Spleen (tissue), 11 donors: Measurements from ENCODE around the gene UGT1A3. TPM values are rescaled to one million over a fixed set of nuclear protein-coding genes. Genes with fewer than 3 reads are reported as not detected.

Experiments
- DNase-seq: peaks from one replicate; pipeline ENCODE4 v3.0.0-alpha.2; 2020
- H3K27ac ChIP-seq, 8 donors: fragments of 200-600 bp; sonication (generic) in 7 of 8; 1 replicate in 4 of 8; 2 replicates in 4 of 8; pipeline versions ENCODE4 v1.5.0 to v1.8.0; 2016 to 2021; ENCODE audit warnings: inconsistent platforms in 4 of 8, mild to moderate bottlenecking in 4 of 8, moderate library complexity in 1 of 8
- H3K27me3 ChIP-seq, 7 donors: fragments of 200-600 bp; sonication (generic) in 6 of 7; replicated peaks in 1 of 7; 1 replicate in 4 of 7; 2 replicates in 3 of 7; pipeline versions ENCODE4 v1.5.0 to v1.8.0; 2016 to 2021; ENCODE audit warnings: inconsistent platforms in 3 of 7, mild to moderate bottlenecking in 1 of 7
- H3K36me3 ChIP-seq, 6 donors: fragments of 200-600 bp; sonication (generic) in 5 of 6; 1 replicate in 4 of 6; 2 replicates in 2 of 6; pipeline versions ENCODE4 v1.5.0 to v1.8.0; 2016 to 2021; ENCODE audit warnings: inconsistent platforms in 2 of 6
- H3K4me1 ChIP-seq, 6 donors: fragments of 200-600 bp; sonication (generic) in 5 of 6; 1 replicate in 3 of 6; 2 replicates in 3 of 6; pipeline versions ENCODE4 v1.5.0 to v1.8.0; 2016 to 2021; ENCODE audit warnings: inconsistent platforms in 3 of 6
- H3K4me3 ChIP-seq, 8 donors: fragments of 200-600 bp; sonication (generic) in 7 of 8; 1 replicate in 4 of 8; 2 replicates in 4 of 8; pipeline versions ENCODE4 v1.5.0 to v1.8.0; 2016 to 2021; ENCODE audit warnings: inconsistent platforms in 4 of 8, mild to moderate bottlenecking in 4 of 8, moderate library complexity in 2 of 8
- H3K9me3 ChIP-seq, 8 donors: fragments of 200-600 bp; sonication (generic) in 7 of 8; 1 replicate in 4 of 8; 2 replicates in 4 of 8; pipeline versions ENCODE4 v1.5.0 to v1.8.0; 2016 to 2021; ENCODE audit warnings: inconsistent platforms in 4 of 8
- POLR2A ChIP-seq, 3 donors: fragments of 450-650 bp; IDR thresholded peaks; one replicate each; pipeline ENCODE4 v1.5.1; 2017; ENCODE audit warnings: antibody characterized with exemption in 3 of 3, mild to moderate bottlenecking in 1 of 3
- POLR2AphosphoS5 ChIP-seq, 3 donors: sonication (generic); formaldehyde crosslinking; IDR thresholded peaks; one replicate each; pipeline ENCODE4 v1.5.1; 2017; ENCODE audit warnings: antibody characterized with exemption in 3 of 3
- WGBS, 5 donors: extraction: QIAGEN DNeasy Blood & Tissue Kit in 3 of 5; methylation state at CpG; one replicate each; pipeline versions ENCODE4 v1.1.5 to v1.1.7; 2013 to 2018; 5-methylcytosine and 5-hydroxymethylcytosine counted together
- intact Hi-C: fragments of 100-400 bp; cut with DNase I; formaldehyde crosslinking; loops from one replicate; pipeline ENCODE4 v1.15.0; 2023; ENCODE audit warnings: low total_unique reads
- polyA plus RNA-seq, 3 donors: library from polyadenylated mRNA; stranded (reverse); fragments of 200-250 nt; gene quantifications; one replicate each; pipeline ENCODE4 v1.2.1, GENCODE V29; 2013
- total RNA-seq, 7 donors: library from RNA; depleted of rRNA in 3 of 7; stranded (reverse); fragments of >200 nt in 3 of 7; fragmentation: NEBNext Ultra II Directional in 4 of 7; extraction: Animal tissue kit (Norgen Biotek cat#: 25700) in 4 of 7; gene quantifications; one replicate each; pipeline versions ENCODE4 v1.1.0 to v1.2.1, GENCODE V29; 2016 to 2021
- TF ChIP-seq, protein P1 (sequence below), 11 experiments: fragments of 200-600 bp in 7 of 11; fragments of 450-650 bp in 4 of 11; sonication (generic) in 4 of 11; IDR thresholded peaks in 8 of 11; conservative IDR thresholded peaks in 3 of 11; 1 replicate in 7 of 11; 2 replicates in 4 of 11; pipeline versions ENCODE4 v1.4.0 to v1.8.0; 2016 to 2021; ENCODE audit warnings: antibody characterized with exemption in 11 of 11, inconsistent platforms in 4 of 11, mild to moderate bottlenecking in 1 of 11
- donor health status: healthy with polysubstance abuse.
- donor health status: DM: no; HTN: no; CAD: no; lungs with moderate emphysema.
- donor health status: DM: no; HTN: no; CAD: no.
- donor health status: Bipolar disorder and iron deficiency.
- donor health status: healthy.
- donor health status: DM: no; HTN: no; CAD: no.
- donor health status: DM: yes; HTN: yes; CAD: no.

The UGT1A3 gene
- total and polyA plus RNA-seq, 10 donors: not detected

- H3K9me3 ChIP-seq: peaks cover 0 to 4% (median 0%) of the 10 kb centered on the region in 8 donors
- WGBS, 5 donors: 83 to 92% (median 89%) methylated on average over 3 of the region's 3 CpGs
- TF ChIP-seq POLR2A (IDR thresholded peaks at IDR 0.05): no peak
- TF ChIP-seq POLR2AphosphoS5 (IDR thresholded peaks at IDR 0.05): no peak
- TF ChIP-seq, protein P1, sequence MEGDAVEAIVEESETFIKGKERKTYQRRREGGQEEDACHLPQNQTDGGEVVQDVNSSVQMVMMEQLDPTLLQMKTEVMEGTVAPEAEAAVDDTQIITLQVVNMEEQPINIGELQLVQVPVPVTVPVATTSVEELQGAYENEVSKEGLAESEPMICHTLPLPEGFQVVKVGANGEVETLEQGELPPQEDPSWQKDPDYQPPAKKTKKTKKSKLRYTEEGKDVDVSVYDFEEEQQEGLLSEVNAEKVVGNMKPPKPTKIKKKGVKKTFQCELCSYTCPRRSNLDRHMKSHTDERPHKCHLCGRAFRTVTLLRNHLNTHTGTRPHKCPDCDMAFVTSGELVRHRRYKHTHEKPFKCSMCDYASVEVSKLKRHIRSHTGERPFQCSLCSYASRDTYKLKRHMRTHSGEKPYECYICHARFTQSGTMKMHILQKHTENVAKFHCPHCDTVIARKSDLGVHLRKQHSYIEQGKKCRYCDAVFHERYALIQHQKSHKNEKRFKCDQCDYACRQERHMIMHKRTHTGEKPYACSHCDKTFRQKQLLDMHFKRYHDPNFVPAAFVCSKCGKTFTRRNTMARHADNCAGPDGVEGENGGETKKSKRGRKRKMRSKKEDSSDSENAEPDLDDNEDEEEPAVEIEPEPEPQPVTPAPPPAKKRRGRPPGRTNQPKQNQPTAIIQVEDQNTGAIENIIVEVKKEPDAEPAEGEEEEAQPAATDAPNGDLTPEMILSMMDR (IDR thresholded peaks at IDR 0.05 in 8 of 11, conservative IDR thresholded peaks at IDR 0.05 in 3 of 11): no peak
- peaks cover 0 to 9% (median 0%) of the 10 kb centered on the region in 7 donors for H3K27me3 ChIP-seq
- no peak overlapping the region for H3K27ac ChIP-seq
- H3K36me3 ChIP-seq: no peaks in the 10 kb centered on the region
- H3K4me1 ChIP-seq: no peaks in the 10 kb centered on the region
- no peak overlapping the region for H3K4me3 ChIP-seq
- DNase-seq: peak; percentile 11
- intact Hi-C loops: no loop called here
Measured at GRCh38 chr2:233821196-233821595, 92.4 kb downstream of the UGT1A3 start.

- Histone ChIP-seq H3K27me3 (peaks cover 0 to 9% (median 0%) of the 10 kb centered on the region in 7 donors), H3K9me3 (peaks cover 0 to 8% (median 0%) of the 10 kb centered on the region in 8 donors), H3K27ac (no peak overlapping the region), H3K4me3 (no peak overlapping the region), H3K4me1 (no peaks in the 10 kb centered on the region), H3K36me3 (no peaks in the 10 kb centered on the region)
- peak; percentile 42 for DNase-seq
- intact Hi-C loops: no loop called here
- WGBS, 5 donors: 91 to 96% (median 92%) methylated on average over 8 of the region's 8 CpGs
- TF ChIP-seq, protein P1 (IDR thresholded peaks at IDR 0.05 in 8 of 11, conservative IDR thresholded peaks at IDR 0.05 in 3 of 11): no peak
- TF ChIP-seq POLR2A (IDR thresholded peaks at IDR 0.05): no peak
- TF ChIP-seq POLR2AphosphoS5 (IDR thresholded peaks at IDR 0.05): no peak
Measured at GRCh38 chr2:233821709-233822100, 92.9 kb downstream of the UGT1A3 start.

DNA sequence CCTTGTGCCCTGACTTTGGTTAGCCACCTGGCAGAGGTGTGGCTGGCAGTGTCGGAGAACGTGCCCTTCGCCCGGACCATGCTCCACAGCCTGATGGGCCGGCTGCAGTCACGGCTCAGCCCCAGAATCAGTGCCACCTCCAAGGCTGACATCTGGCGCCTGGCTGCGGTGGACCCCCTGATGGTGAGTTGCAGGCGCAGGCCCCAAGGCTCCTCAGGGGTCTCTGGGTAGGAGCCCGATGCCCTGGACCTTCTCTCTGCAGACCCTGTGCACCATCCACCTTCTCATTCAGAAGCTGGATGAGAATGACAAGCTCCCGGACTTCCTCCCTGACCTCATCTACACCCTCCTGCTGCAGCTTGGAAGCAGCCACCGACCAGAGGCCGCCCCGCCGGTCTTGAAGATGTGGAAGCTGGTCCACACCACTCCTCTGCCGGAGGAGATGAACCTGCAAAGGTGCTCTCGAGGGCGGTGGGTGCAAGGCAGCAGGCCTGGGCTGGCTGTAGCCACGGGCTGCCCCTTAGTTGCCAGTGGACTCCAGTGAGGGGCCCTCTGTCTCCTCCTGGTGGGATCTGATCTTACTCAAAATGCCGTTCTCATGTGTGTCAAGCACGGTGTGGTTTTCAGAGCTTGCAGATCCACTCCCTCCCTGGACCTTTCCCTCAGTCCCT is 93.4 kb downstream of the UGT1A3 start:
- 85 to 90% (median 89%) methylated on average over 4 to 21 of the region's 21 CpGs for WGBS, 5 donors
- no peaks in the 10 kb centered on the region for H3K4me1 ChIP-seq
- no peak overlapping the region for H3K4me3 ChIP-seq
- H3K27ac ChIP-seq: no peak overlapping the region
- peaks cover 0 to 9% (median 0%) of the 10 kb centered on the region in 7 donors for H3K27me3 ChIP-seq
- H3K36me3 ChIP-seq: no peaks in the 10 kb centered on the region
- intact Hi-C loops: no loop called here
- peak; percentile 69 for DNase-seq
- H3K9me3 ChIP-seq: peaks cover 0 to 8% (median 0%) of the 10 kb centered on the region in 8 donors
- TF ChIP-seq, protein P1 (IDR thresholded peaks at IDR 0.05 in 8 of 11, conservative IDR thresholded peaks at IDR 0.05 in 3 of 11): no peak
- no peak for TF ChIP-seq POLR2A (IDR thresholded peaks at IDR 0.05)
- no peak for TF ChIP-seq POLR2AphosphoS5 (IDR thresholded peaks at IDR 0.05)

Other genes with a start within 250 kb of the UGT1A3 start
- 10 to 100 TPM; 22.3 to 57.3 (median 42.5) TPM for gene USP40, start 162.3 kb upstream of the UGT1A3 start, total RNA-seq
- 10 to 100 TPM; 11.4 to 21.9 (median 20.5) TPM for gene USP40, start 162.3 kb upstream of the UGT1A3 start, polyA plus RNA-seq
- gene UGT1A8, start 111.4 kb upstream of the UGT1A3 start, total RNA-seq: not detected
- not detected for gene UGT1A8, start 111.4 kb upstream of the UGT1A3 start, polyA plus RNA-seq
- not detected for gene UGT1A10, start 92.6 kb upstream of the UGT1A3 start, total RNA-seq
- gene UGT1A10, start 92.6 kb upstream of the UGT1A3 start, polyA plus RNA-seq: under 1 TPM in 1 of 3 donors, not detected in 2; 0.03 TPM
- gene UGT1A9, start 57.1 kb upstream of the UGT1A3 start, total RNA-seq: not detected
- not detected for gene UGT1A9, start 57.1 kb upstream of the UGT1A3 start, polyA plus RNA-seq
- not detected for gene UGT1A7, start 47.1 kb upstream of the UGT1A3 start, total RNA-seq
- under 1 TPM in 1 of 3 donors, not detected in 2; 0.03 TPM for gene UGT1A7, start 47.1 kb upstream of the UGT1A3 start, polyA plus RNA-seq
- gene UGT1A6, start 36.2 kb upstream of the UGT1A3 start, total RNA-seq: not detected
- gene UGT1A6, start 36.2 kb upstream of the UGT1A3 start, polyA plus RNA-seq: not detected
- gene UGT1A5, start 16.1 kb upstream of the UGT1A3 start, total RNA-seq: not detected
- gene UGT1A5, start 16.1 kb upstream of the UGT1A3 start, polyA plus RNA-seq: not detected
- not detected for gene UGT1A4, start 10.3 kb upstream of the UGT1A3 start, total RNA-seq
- gene UGT1A4, start 10.3 kb upstream of the UGT1A3 start, polyA plus RNA-seq: not detected
- gene UGT1A1, start 31.2 kb downstream of the UGT1A3 start, total RNA-seq: not detected
- gene UGT1A1, start 31.2 kb downstream of the UGT1A3 start, polyA plus RNA-seq: not detected
- gene MROH2A, start 49.3 kb downstream of the UGT1A3 start, total RNA-seq: under 1 TPM in 2 of 7 donors, not detected in 5; 0.27 to 0.43 TPM
- gene MROH2A, start 49.3 kb downstream of the UGT1A3 start, polyA plus RNA-seq: 1 to 10 TPM in 1 of 3 donors, not detected in 2; 1.5 TPM
- gene HJURP, start 125.5 kb downstream of the UGT1A3 start, total RNA-seq: 1 to 10 TPM; 1.4 to 7.4 (median 5.2) TPM
- 1 to 10 TPM; 2.2 to 5.6 (median 2.9) TPM for gene HJURP, start 125.5 kb downstream of the UGT1A3 start, polyA plus RNA-seq
- gene TRPM8, start 188.3 kb downstream of the UGT1A3 start, total RNA-seq: not detected
- gene TRPM8, start 188.3 kb downstream of the UGT1A3 start, polyA plus RNA-seq: under 1 TPM in 2 of 3 donors, not detected in 1; 0.02 to 0.06 TPM